Tibial nerve (tissue), 4 donors: ENCODE data around the gene RFC1.

Experiments
- CTCF ChIP-seq, 5 experiments: fragments of 200-600 bp in 3 of 5; fragments of 450-650 bp in 2 of 5; sonication (generic) in 3 of 5; IDR thresholded peaks; one replicate each; pipeline ENCODE4 v1.5.1; 2016 to 2019; ENCODE audit warnings: antibody characterized with exemption in 5 of 5, mild to moderate bottlenecking in 3 of 5, moderate library complexity in 2 of 5
- EP300 ChIP-seq, 2 donors: sonication (generic); formaldehyde crosslinking; IDR thresholded peaks; one replicate each; pipeline ENCODE4 v1.6.1; 2017; ENCODE audit warnings: antibody characterized with exemption in 2 of 2, mild to moderate bottlenecking in 1 of 2
- POLR2A ChIP-seq, 2 donors: fragments of 450-650 bp; IDR thresholded peaks; one replicate each; pipeline ENCODE4 v1.6.1; 2017; ENCODE audit warnings: antibody characterized with exemption in 2 of 2, mild to moderate bottlenecking in 2 of 2, moderate library complexity in 2 of 2

GRCh38 chr4:39278476-39278875 is 87.7 kb downstream of the RFC1 start:
- TF ChIP-seq CTCF (IDR thresholded peaks at IDR 0.05) (no peak), POLR2A (IDR thresholded peaks at IDR 0.05) (no peak), EP300 (IDR thresholded peaks at IDR 0.05) (no peak)
